WTC11 (cell line): ENCODE results near the gene STK10. TPM values are rescaled to one million over a fixed set of nuclear protein-coding genes. Genes with fewer than 3 reads are reported as not detected.
A peak's percentile ranks its signal among the peaks of the same experiment; 100 is the strongest.

ENCODE experiments used
- ATAC-seq: fragments of 200-7000 bp; cut with Tn5 transposase; 2 replicates; pipeline ENCODE4 v1.10.0; 2021; ENCODE audit warnings: mild to moderate bottlenecking, moderate library complexity
- CTCF ChIA-PET: fragments of 300-600 bp; sonication (Branson Sonifier 250); formaldehyde crosslinking; loops from one replicate; lab custom pipeline; 2021; ENCODE audit warnings: antibody characterized with exemption; lab: Charles Lee
- POLR2A ChIA-PET: fragments of 350-600 bp; sonication (Branson Sonifier 250); formaldehyde crosslinking; loops from one replicate; lab custom pipeline; 2021; ENCODE audit warnings: antibody characterized with exemption; lab: Charles Lee
- DNase-seq: peaks from one replicate; pipeline ENCODE4 v3.0.0; 2021; ENCODE audit warnings: low spot score
- H3K27ac Mint-ChIP-seq: 2 replicates; pipeline ENCODE4 v1.8.0; 2021; ENCODE audit warnings: mixed read lengths
- H3K27me3 Mint-ChIP-seq: 2 replicates; pipeline ENCODE4 v1.8.0; 2021; ENCODE audit warnings: low read depth, mild to moderate bottlenecking, moderate library complexity, mixed read lengths
- H3K36me3 Mint-ChIP-seq: 2 replicates; pipeline ENCODE4 v1.8.0; 2021; ENCODE audit warnings: mixed read lengths
- H3K4me1 Mint-ChIP-seq: 2 replicates; pipeline ENCODE4 v1.8.0; 2022; ENCODE audit warnings: mixed read lengths
- H3K4me3 Mint-ChIP-seq: 2 replicates; pipeline ENCODE4 v1.8.0; 2021; ENCODE audit warnings: mild to moderate bottlenecking, moderate library complexity, mixed read lengths
- H3K9me3 Mint-ChIP-seq: 2 replicates; pipeline ENCODE4 v1.8.0; 2021; ENCODE audit warnings: mixed read lengths
- ARID4B ChIP-seq: sonication (generic); formaldehyde crosslinking; IDR thresholded peaks from 2 replicates; pipeline ENCODE4 v1.8.0; 2023; ENCODE audit warnings: missing genetic modification reagents, mild to moderate bottlenecking, borderline replicate concordance
- CREM ChIP-seq: sonication (generic); formaldehyde crosslinking; IDR thresholded peaks from 2 replicates; pipeline ENCODE4 v1.8.1; 2022; ENCODE audit warnings: mild to moderate bottlenecking, missing genetic modification reagents, moderate library complexity
- EMX1 ChIP-seq: fragments of 250-450 bp; sonication (Bioruptor Pico); IDR thresholded peaks from 2 replicates; pipeline ENCODE4 v1.8.0; 2021; ENCODE audit warnings: mild to moderate bottlenecking
- ERG ChIP-seq: fragments of 250-450 bp; sonication (Bioruptor Pico); IDR thresholded peaks from 2 replicates; pipeline ENCODE4 v1.8.0; 2021; ENCODE audit warnings: mild to moderate bottlenecking
- ETV6 ChIP-seq: sonication (generic); formaldehyde crosslinking; IDR thresholded peaks from 2 replicates; pipeline ENCODE4 v1.8.1; 2022; ENCODE audit warnings: mild to moderate bottlenecking, missing genetic modification reagents
- FOXK1 ChIP-seq: sonication (generic); formaldehyde crosslinking; IDR thresholded peaks from 2 replicates; pipeline ENCODE4 v1.8.0; 2022; ENCODE audit warnings: mild to moderate bottlenecking, moderate library complexity, missing genetic modification reagents
- HMGA2 ChIP-seq: fragments of 250-450 bp; sonication (Bioruptor Pico); IDR thresholded peaks from 2 replicates; pipeline ENCODE4 v1.4.0; 2021; ENCODE audit warnings: mild to moderate bottlenecking, moderate library complexity
- NFATC4 ChIP-seq: fragments of 250-450 bp; sonication (Bioruptor Pico); IDR thresholded peaks from 2 replicates; pipeline ENCODE4 v1.9.0; 2021; ENCODE audit warnings: mild to moderate bottlenecking
- NFE2L1 ChIP-seq: sonication (generic); formaldehyde crosslinking; IDR thresholded peaks from 2 replicates; pipeline ENCODE4 v1.8.1; 2023; ENCODE audit warnings: missing genetic modification reagents
- NFYB ChIP-seq: sonication (generic); formaldehyde crosslinking; conservative IDR thresholded peaks from 2 replicates; pipeline ENCODE4 v1.8.0; 2022; ENCODE audit warnings: low read depth, missing genetic modification reagents
- NR1H2 ChIP-seq: sonication (generic); formaldehyde crosslinking; IDR thresholded peaks from 2 replicates; pipeline ENCODE4 v1.9.0; 2021; ENCODE audit warnings: mild to moderate bottlenecking, moderate library complexity, missing genetic modification reagents
- OVOL2 ChIP-seq: fragments of 250-450 bp; sonication (Bioruptor Pico); IDR thresholded peaks from 2 replicates; pipeline ENCODE4 v1.9.0; 2021; ENCODE audit warnings: mild to moderate bottlenecking, borderline replicate concordance
- PREB ChIP-seq: sonication (generic); formaldehyde crosslinking; IDR thresholded peaks from 2 replicates; pipeline ENCODE4 v1.8.1; 2022; ENCODE audit warnings: mild to moderate bottlenecking, missing genetic modification reagents, moderate library complexity, borderline replicate concordance
- PRRX2 ChIP-seq: fragments of 250-450 bp; sonication (Bioruptor Pico); IDR thresholded peaks from 2 replicates; pipeline ENCODE4 v1.8.0; 2021; ENCODE audit warnings: mild to moderate bottlenecking
- SOX15 ChIP-seq: fragments of 250-450 bp; sonication (Bioruptor Pico); IDR thresholded peaks from 2 replicates; pipeline ENCODE4 v1.9.0; 2021; ENCODE audit warnings: mild to moderate bottlenecking
- USF1 ChIP-seq: sonication (generic); formaldehyde crosslinking; IDR thresholded peaks from 2 replicates; pipeline ENCODE4 v1.8.0; 2022; ENCODE audit warnings: mild to moderate bottlenecking, missing genetic modification reagents
- ZNF281 ChIP-seq: sonication (generic); formaldehyde crosslinking; IDR thresholded peaks from 2 replicates; pipeline ENCODE4 v1.8.0; 2023; ENCODE audit warnings: mild to moderate bottlenecking, missing genetic modification reagents
- ZNF416 ChIP-seq: fragments of 250-450 bp; sonication (Bioruptor Pico); IDR thresholded peaks from 2 replicates; pipeline ENCODE4 v1.9.0; 2021; ENCODE audit warnings: mild to moderate bottlenecking, inconsistent platforms
- ZNF512 ChIP-seq: sonication (generic); formaldehyde crosslinking; IDR thresholded peaks from 2 replicates; pipeline ENCODE4 v1.8.1; 2022; ENCODE audit warnings: missing genetic modification reagents, borderline replicate concordance
- total RNA-seq: library from RNA; stranded (reverse); gene quantifications from 3 replicates; pipeline ENCODE4 v1.2.3, GENCODE V29; 2021

The STK10 gene
- total RNA-seq, 1 experiment from 2014 or later = 20.5 TPM

- peaks cover 16% of the 10 kb centered on the region for H3K36me3 Mint-ChIP-seq
- H3K27me3 Mint-ChIP-seq = no peaks in the 10 kb centered on the region
- ChIA-PET CTCF (no interaction called here), POLR2A (no interaction called here)
- H3K9me3 Mint-ChIP-seq = no peaks in the 10 kb centered on the region
- peaks cover 40% of the 10 kb centered on the region for H3K4me1 Mint-ChIP-seq
- ATAC-seq (no peak), DNase-seq (no peak)
- no peak overlapping the region for H3K4me3 Mint-ChIP-seq
- peak overlapping the region; percentile 39 for H3K27ac Mint-ChIP-seq
- TF ChIP-seq ZNF512 (CRISPR knock-in tag) (no peak), PREB (no peak), FOXK1 (CRISPR knock-in tag) (no peak), ARID4B (CRISPR knock-in tag) (no peak), CREM (no peak), SOX15 (CRISPR knock-in tag) (no peak), ZNF416 (CRISPR knock-in tag) (no peak)
Measured at GRCh38 chr5:171992813-171993212, 195.2 kb downstream of the STK10 start.

- TF ChIP-seq NFE2L1 (no peak), USF1 (CRISPR knock-in tag) (no peak), ERG (no peak), NFYB (CRISPR knock-in tag) (no peak), ETV6 (CRISPR knock-in tag) (no peak), NR1H2 (CRISPR knock-in tag) (no peak), NFATC4 (no peak), EMX1 (CRISPR knock-in tag) (no peak), OVOL2 (CRISPR knock-in tag) (no peak), PREB (no peak), HMGA2 (no peak), PRRX2 (no peak), ZNF281 (CRISPR knock-in tag) (no peak)
- peaks cover 40% of the 10 kb centered on the region for H3K4me1 Mint-ChIP-seq
- H3K4me3 Mint-ChIP-seq = no peak overlapping the region
- ATAC-seq (no peak), DNase-seq (no peak)
- H3K27me3 Mint-ChIP-seq = no peaks in the 10 kb centered on the region
- CTCF ChIA-PET = interaction anchor here (1.1 kb wide), 1 partner anchor 67 kb away, joined by 4 read pairs; no protein-coding TSS in a partner anchor
- peaks cover 16% of the 10 kb centered on the region for H3K36me3 Mint-ChIP-seq
- POLR2A ChIA-PET = no interaction called here
- H3K9me3 Mint-ChIP-seq = no peaks in the 10 kb centered on the region
- H3K27ac Mint-ChIP-seq = peak overlapping the region; percentile 39
Measured at GRCh38 chr5:171992305-171992704, 195.7 kb downstream of the STK10 start.
